IMR-90 (cell line): ENCODE measurements around the gene SYNPO2. TPM values are rescaled to one million over a fixed set of nuclear protein-coding genes. Genes with fewer than 3 reads are reported as not detected.

Source experiments
- ATAC-seq: fragments of 200-7000 bp; cut with Tn5 transposase; 2 replicates; pipeline ENCODE4 v1.9.1; 2020; ENCODE audit warnings: low read depth, mild to moderate bottlenecking, moderate library complexity
- BruUV-seq: library from RNA; stranded (reverse); fragments of 400-500 nt; replicated peaks from 2 replicates; lab custom pipeline; 2021; lab: Mats Ljungman, UMichigan
- CTCF ChIA-PET: fragments of 300-600 bp; formaldehyde crosslinking; extraction: SDS; loops from one replicate; lab custom pipeline; 2021; ENCODE audit warnings: antibody characterized with exemption; lab: Yijun Ruan, JAX
- POLR2A ChIA-PET: fragments of 300-600 bp; sonication (Branson Sonifier 250); formaldehyde crosslinking; loops from one replicate; lab custom pipeline; 2022; ENCODE audit warnings: antibody characterized with exemption; ENCODE audit not compliant: unreplicated experiment; lab: Charles Lee
- DNase-seq: peaks from one replicate; pipeline ENCODE4 v3.0.0; 2013
- H2AFZ ChIP-seq: replicated peaks from 2 replicates; pipeline ENCODE3; 2013; ENCODE audit warnings: low read length, mild to moderate bottlenecking; ENCODE audit not compliant: poor library complexity
- H2AK5ac ChIP-seq: 2 replicates; pipeline ENCODE4 v1.6.1; 2013; ENCODE audit warnings: low read depth, low read length, inconsistent platforms
- H2AK9ac ChIP-seq: replicated peaks from 2 replicates; pipeline ENCODE3; 2013; ENCODE audit warnings: mild to moderate bottlenecking, low read depth, low read length, moderate library complexity; ENCODE audit not compliant: poor library complexity
- H2BK120ac ChIP-seq: 2 replicates; pipeline ENCODE4 v1.6.1; 2013; ENCODE audit warnings: low read depth, low read length, inconsistent platforms
- H2BK15ac ChIP-seq: 3 replicates; pipeline ENCODE4 v1.6.1; 2013; ENCODE audit warnings: low read depth, low read length, inconsistent platforms
- H2BK20ac ChIP-seq: 2 replicates; pipeline ENCODE4 v1.6.1; 2013; ENCODE audit warnings: low read depth, mild to moderate bottlenecking, inconsistent platforms, low read length, moderate library complexity
- H2BK5ac ChIP-seq: 2 replicates; pipeline ENCODE4 v1.6.1; 2013; ENCODE audit warnings: mild to moderate bottlenecking, low read depth, low read length, inconsistent platforms; ENCODE audit not compliant: poor library complexity, severe bottlenecking
- H3K14ac ChIP-seq: replicated peaks from 2 replicates; pipeline ENCODE4 v1.6.1; 2013; ENCODE audit warnings: low read depth, low read length, inconsistent platforms
- H3K18ac ChIP-seq: 2 replicates; pipeline ENCODE4 v1.6.1; 2013; ENCODE audit warnings: low read depth, low read length, control low read depth
- H3K23ac ChIP-seq: 2 replicates; pipeline ENCODE4 v1.6.1; 2013; ENCODE audit warnings: low read depth, low read length, inconsistent platforms
- H3K27ac ChIP-seq: 2 replicates; pipeline ENCODE4 v1.5.1; 2013; ENCODE audit warnings: mild to moderate bottlenecking, control low read depth, low read length; ENCODE audit not compliant: insufficient read depth
- H3K27me3 ChIP-seq: 2 replicates; pipeline ENCODE4 v1.6.1; 2013; ENCODE audit warnings: low read length; ENCODE audit not compliant: control insufficient read depth, insufficient read depth
- H3K36me3 ChIP-seq: 2 replicates; pipeline ENCODE4 v1.6.1; 2013; ENCODE audit warnings: low read length, mixed read lengths; ENCODE audit not compliant: control insufficient read depth, insufficient read depth
- H3K4ac ChIP-seq: 2 replicates; pipeline ENCODE4 v1.6.1; 2013; ENCODE audit warnings: low read depth, low read length, inconsistent platforms
- H3K4me1 ChIP-seq: 2 replicates; pipeline ENCODE4 v1.6.1; 2013; ENCODE audit warnings: low read length, mixed read lengths; ENCODE audit not compliant: control insufficient read depth, insufficient read depth
- H3K4me2 ChIP-seq: 2 replicates; pipeline ENCODE4 v1.6.1; 2013; ENCODE audit warnings: low read depth, mild to moderate bottlenecking, control low read depth, low read length, moderate library complexity
- H3K4me3 ChIP-seq: 2 replicates; pipeline ENCODE4 v1.5.1; 2013; ENCODE audit warnings: low read depth, mild to moderate bottlenecking, control low read depth, low read length, moderate library complexity; ENCODE audit not compliant: insufficient read depth
- H3K56ac ChIP-seq: 2 replicates; pipeline ENCODE4 v1.6.1; 2013; ENCODE audit warnings: low read length, inconsistent platforms; ENCODE audit not compliant: insufficient read depth; ENCODE audit errors: extremely low read depth
- H3K79me1 ChIP-seq, 2 experiments: 2 replicates each; pipeline ENCODE4 v1.6.1; 2013; ENCODE audit warnings: low read length in 2 of 2, inconsistent platforms in 1 of 2, low read depth in 1 of 2
- H3K9ac ChIP-seq: 2 replicates; pipeline ENCODE4 v1.6.1; 2013; ENCODE audit warnings: low read depth, low read length, control low read depth
- H3K9me1 ChIP-seq: 2 replicates; pipeline ENCODE4 v1.6.1; 2013; ENCODE audit warnings: low read length, inconsistent platforms; ENCODE audit not compliant: insufficient read depth
- H3K9me3 ChIP-seq: 2 replicates; pipeline ENCODE4 v1.6.1; 2013; ENCODE audit warnings: low read length; ENCODE audit not compliant: control insufficient read depth, insufficient read depth
- H4K20me1 ChIP-seq: 2 replicates; pipeline ENCODE4 v1.6.1; 2013; ENCODE audit warnings: low read length, inconsistent platforms; ENCODE audit not compliant: insufficient read depth
- H4K5ac ChIP-seq: 2 replicates; pipeline ENCODE4 v1.6.1; 2013; ENCODE audit warnings: mild to moderate bottlenecking, low read depth, low read length, control low read depth
- H4K8ac ChIP-seq, 2 experiments: 2 replicates each; pipeline ENCODE4 v1.6.1; 2013; ENCODE audit warnings: low read depth in 2 of 2, low read length in 2 of 2, control low read depth in 1 of 2, inconsistent platforms in 1 of 2
- H4K91ac ChIP-seq: 2 replicates; pipeline ENCODE4 v1.6.1; 2013; ENCODE audit warnings: low read depth, low read length, inconsistent platforms; ENCODE audit not compliant: insufficient read depth
- CEBPB ChIP-seq: IDR thresholded peaks from 2 replicates; pipeline ENCODE4 v1.6.1; 2012; ENCODE audit warnings: low read depth, low read length, improper control_type of control experiment
- FOS ChIP-seq: fragments of 150-350 bp; IDR thresholded peaks from 2 replicates; pipeline ENCODE4 v1.6.1; 2016; ENCODE audit warnings: low read depth, low read length
- WGBS, 2 experiments: methylation state at CpG; one replicate each; pipeline versions ENCODE4 v1.1.5 to v1.1.7; 2013; ENCODE audit warnings: missing lambda C conversion rate in 2 of 2; ENCODE audit not compliant: insufficient read length in 1 of 2; ENCODE audit errors: extremely low coverage in 2 of 2; 5-methylcytosine and 5-hydroxymethylcytosine counted together
- dilution Hi-C: fragments of 300-500 bp; cut with HindIII; formaldehyde crosslinking; loops from one replicate; pipeline ENCODE4 v1.14.3; 2018; ENCODE audit warnings: low sequenced_read_pairs; ENCODE audit not compliant: unreplicated experiment
- in situ Hi-C: fragments of 300-500 bp; cut with MboI; formaldehyde crosslinking; loops from 3 replicates; pipeline ENCODE4 v1.14.3; 2019; ENCODE audit warnings: low sequenced_read_pairs, inconsistent platforms, mixed read lengths
- intact Hi-C: fragments of 100-400 bp; cut with micrococcal nuclease; formaldehyde crosslinking; loops from 2 replicates; pipeline ENCODE4 v1.10.0; 2022
- polyA plus RNA-seq, 3 experiments: library from polyadenylated mRNA; depleted of rRNA; stranded (reverse); fragments of >200 nt; gene quantifications; 2 replicates each; pipeline ENCODE4 v1.2.3, GENCODE V29; 2012; ENCODE audit warnings: low replicate concordance in 1 of 3
- total RNA-seq: library from RNA; depleted of rRNA; stranded (reverse); fragments of >200 nt; gene quantifications from 2 replicates; pipeline ENCODE4 v1.2.3, GENCODE V29; 2012

Gene SYNPO2
- total and polyA plus RNA-seq, 2 of the 4 experiments (the other 2 are of a cell fraction), result 0.99 to 1.8 TPM

- intact Hi-C loops (no loop called here), in situ Hi-C loops (no loop called here)
Measured at GRCh38 chr4:118857760-118858159, 30.9 kb upstream of the SYNPO2 start.

More at GRCh38 chr4:118857760-118858159, 30.9 kb upstream of the SYNPO2 start:
- Histone ChIP-seq H3K4me1 (no peaks in the 10 kb centered on the region), H4K5ac (no peak overlapping the region), H2AK5ac (no peak overlapping the region), H3K18ac (no peak overlapping the region), H4K91ac (no peak overlapping the region), H4K8ac (0 out of 4 replicates have a peak overlapping the region, but pooled peaks of 1 of the 2 experiments have one; percentile 15), H3K14ac (no peak overlapping the region), H3K56ac (no peak overlapping the region), H4K20me1 (no peaks in the 10 kb centered on the region), H3K9me3 (no peaks in the 10 kb centered on the region), H3K23ac (no peak overlapping the region), H2AK9ac (no peak overlapping the region), H3K79me1 (no peaks in the 10 kb centered on the region), H3K9ac (no peak overlapping the region), H2BK5ac (no peak overlapping the region), H3K9me1 (peaks cover 2% of the 10 kb centered on the region; the same call in 1 of the 2 replicates), H3K4me3 (no peak overlapping the region), H3K36me3 (no peaks in the 10 kb centered on the region), H3K4ac (no peak overlapping the region), H3K4me2 (no peak overlapping the region), H2BK15ac (no peak overlapping the region), H2AFZ (no peak overlapping the region), H2BK20ac (no peak overlapping the region), H3K27me3 (no peaks in the 10 kb centered on the region), H3K27ac (no peak overlapping the region), H2BK120ac (no peak overlapping the region)
- BruUV-seq, result no TSS peak
- TF ChIP-seq CEBPB (peak; percentile 34; the same call in 1 of the 2 replicates), FOS (no peak)
- ATAC-seq (no peak), DNase-seq (peak; percentile 15)
- ChIA-PET POLR2A (no interaction called here), CTCF (no interaction called here)
- 68% methylated on average over 2 of the region's 2 CpGs; no CpG with 5 or more reads in 1 of the 2 experiments for WGBS, 2 experiments
- dilution Hi-C loops, result no loop called here
